ENCODE results near the gene PHTF1. TPM values are rescaled to one million over a fixed set of nuclear protein-coding genes. Genes with fewer than 3 reads are reported as not detected.

PHTF1 gene
- total RNA-seq, 1 donor from 2014 or later, result 35.4 TPM

GRCh38 chr1:113674591-113674990 lies 84.7 kb downstream of the PHTF1 start:
- no peak overlapping the region for H3K27ac Mint-ChIP-seq (ENCODE audit: unreplicated experiment)
- H3K4me1 Mint-ChIP-seq (ENCODE audit: unreplicated experiment), result no peaks in the 10 kb centered on the region
- TF ChIP-seq CTCF (IDR thresholded peaks at IDR 0.05; ENCODE audit: unreplicated experiment), result no peak
- H3K4me3 Mint-ChIP-seq (ENCODE audit: unreplicated experiment), result no peak overlapping the region
- no peaks in the 10 kb centered on the region for H3K36me3 Mint-ChIP-seq (ENCODE audit: low read depth, unreplicated experiment)
- H3K9me3 Mint-ChIP-seq (ENCODE audit: unreplicated experiment), result no peaks in the 10 kb centered on the region
- H3K27me3 Mint-ChIP-seq (ENCODE audit: unreplicated experiment), result peaks cover 4% of the 10 kb centered on the region
- no peak for DNase-seq (ENCODE audit: low spot score)

- Mint-ChIP-seq H3K27ac (ENCODE audit: unreplicated experiment) (no peak overlapping the region), H3K27me3 (ENCODE audit: unreplicated experiment) (peaks cover 2% of the 10 kb centered on the region), H3K36me3 (ENCODE audit: low read depth, unreplicated experiment) (no peaks in the 10 kb centered on the region), H3K4me3 (ENCODE audit: unreplicated experiment) (no peak overlapping the region), H3K4me1 (ENCODE audit: unreplicated experiment) (no peaks in the 10 kb centered on the region), H3K9me3 (ENCODE audit: unreplicated experiment) (no peaks in the 10 kb centered on the region)
- no peak for TF ChIP-seq CTCF (IDR thresholded peaks at IDR 0.05; ENCODE audit: unreplicated experiment)
- no peak for DNase-seq (ENCODE audit: low spot score)
These were observed 86.8 kb downstream of the PHTF1 start for GRCh38 chr1:113672491-113672890.

DNA sequence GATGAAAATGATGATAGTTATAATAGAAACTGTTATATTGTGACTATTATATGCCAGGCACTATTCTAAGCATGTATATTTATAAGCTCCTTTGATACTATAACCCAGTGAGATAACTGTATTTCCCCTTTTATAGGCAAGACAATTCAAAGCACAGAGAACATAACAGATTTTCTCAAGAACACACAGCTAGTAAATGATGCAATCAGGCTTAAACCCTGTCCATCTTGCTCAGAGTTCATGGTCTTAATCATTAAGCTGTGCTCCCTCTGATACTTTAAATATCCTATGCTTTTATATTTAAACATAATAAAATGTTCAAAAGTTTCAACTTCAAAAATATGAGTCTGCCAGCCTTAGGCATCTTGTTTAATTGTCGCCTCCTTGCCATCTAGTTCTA lies 88.6 kb downstream of the PHTF1 start:
- no peak for DNase-seq (ENCODE audit: low spot score)
- no peak overlapping the region for H3K27ac Mint-ChIP-seq (ENCODE audit: unreplicated experiment)
- no peaks in the 10 kb centered on the region for H3K9me3 Mint-ChIP-seq (ENCODE audit: unreplicated experiment)
- H3K4me3 Mint-ChIP-seq (ENCODE audit: unreplicated experiment), result no peak overlapping the region
- TF ChIP-seq CTCF (IDR thresholded peaks at IDR 0.05; ENCODE audit: unreplicated experiment), result no peak
- H3K4me1 Mint-ChIP-seq (ENCODE audit: unreplicated experiment), result no peaks in the 10 kb centered on the region
- H3K36me3 Mint-ChIP-seq (ENCODE audit: low read depth, unreplicated experiment), result peaks cover 4% of the 10 kb centered on the region
- no peaks in the 10 kb centered on the region for H3K27me3 Mint-ChIP-seq (ENCODE audit: unreplicated experiment)

- TF ChIP-seq CTCF (IDR thresholded peaks at IDR 0.05; ENCODE audit: unreplicated experiment), result no peak
- no peak for DNase-seq (ENCODE audit: low spot score)
- peaks cover 4% of the 10 kb centered on the region for H3K36me3 Mint-ChIP-seq (ENCODE audit: low read depth, unreplicated experiment)
- H3K27ac Mint-ChIP-seq (ENCODE audit: unreplicated experiment), result no peak overlapping the region
- no peaks in the 10 kb centered on the region for H3K4me1 Mint-ChIP-seq (ENCODE audit: unreplicated experiment)
- no peaks in the 10 kb centered on the region for H3K27me3 Mint-ChIP-seq (ENCODE audit: unreplicated experiment)
- no peaks in the 10 kb centered on the region for H3K9me3 Mint-ChIP-seq (ENCODE audit: unreplicated experiment)
- no peak overlapping the region for H3K4me3 Mint-ChIP-seq (ENCODE audit: unreplicated experiment)
These were observed 89.3 kb downstream of the PHTF1 start for GRCh38 chr1:113669988-113670387.

DNA sequence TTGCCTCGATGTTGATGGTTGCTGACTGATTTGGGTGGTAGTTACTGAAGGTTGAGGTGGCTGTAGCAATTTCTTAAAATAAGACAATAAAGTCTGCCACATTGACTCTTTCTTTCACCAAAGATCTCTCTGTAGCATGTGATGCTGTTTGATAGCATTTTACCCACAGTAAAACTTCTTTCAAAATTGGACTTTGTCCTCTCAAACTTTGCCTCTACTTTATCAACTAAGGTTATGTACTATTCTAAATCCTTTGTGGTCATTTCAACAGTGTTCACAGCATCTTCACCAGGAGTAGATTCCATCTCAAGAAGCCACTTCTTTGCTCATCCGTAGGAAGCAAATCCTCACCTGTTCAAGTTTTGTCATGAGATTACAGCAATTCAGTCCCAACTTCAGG lies 93.2 kb downstream of the PHTF1 start:
- DNase-seq (ENCODE audit: low spot score), result no peak
- no peak overlapping the region for H3K4me3 Mint-ChIP-seq (ENCODE audit: unreplicated experiment)
- H3K4me1 Mint-ChIP-seq (ENCODE audit: unreplicated experiment), result no peaks in the 10 kb centered on the region
- no peak for TF ChIP-seq CTCF (IDR thresholded peaks at IDR 0.05; ENCODE audit: unreplicated experiment)
- no peaks in the 10 kb centered on the region for H3K27me3 Mint-ChIP-seq (ENCODE audit: unreplicated experiment)
- no peaks in the 10 kb centered on the region for H3K9me3 Mint-ChIP-seq (ENCODE audit: unreplicated experiment)
- H3K27ac Mint-ChIP-seq (ENCODE audit: unreplicated experiment), result no peak overlapping the region
- H3K36me3 Mint-ChIP-seq (ENCODE audit: low read depth, unreplicated experiment), result peaks cover 4% of the 10 kb centered on the region
